Smooth muscle cell (in vitro differentiated cells): ENCODE measurements around the gene ASB4. TPM values are rescaled to one million over a fixed set of nuclear protein-coding genes. Genes with fewer than 3 reads are reported as not detected.

Source experiments
- DNase-seq: peaks from one replicate; lab custom pipeline; 2025; ENCODE audit not compliant: unreplicated experiment; lab: John Stamatoyannopoulos, UW
- H2AFZ ChIP-seq: fragments of 200-600 bp; sonication (generic); 2 replicates; pipeline ENCODE4 v1.6.0; 2016; ENCODE audit warnings: antibody characterized with exemption, low read depth, mild to moderate bottlenecking
- H3F3A ChIP-seq: fragments of 200-600 bp; sonication (generic); 2 replicates; pipeline ENCODE4 v1.6.0; 2017; ENCODE audit warnings: antibody characterized with exemption, low read depth
- H3K27ac ChIP-seq: fragments of 200-600 bp; sonication (generic); 2 replicates; pipeline ENCODE4 v1.5.1; 2016; ENCODE audit warnings: low read depth, mild to moderate bottlenecking
- H3K27me3 ChIP-seq: fragments of 200-600 bp; sonication (generic); 2 replicates; pipeline ENCODE4 v1.6.1; 2016; ENCODE audit warnings: low read depth, mild to moderate bottlenecking
- H3K36me3 ChIP-seq: fragments of 200-600 bp; sonication (generic); 2 replicates; pipeline ENCODE4 v1.5.1; 2016; ENCODE audit warnings: low read depth
- H3K4me1 ChIP-seq: fragments of 200-600 bp; sonication (generic); 2 replicates; pipeline ENCODE4 v1.5.1; 2016; ENCODE audit warnings: low read depth
- H3K4me2 ChIP-seq: fragments of 200-600 bp; sonication (generic); 2 replicates; pipeline ENCODE4 v1.6.0; 2016; ENCODE audit warnings: mild to moderate bottlenecking
- H3K4me3 ChIP-seq: fragments of 200-600 bp; sonication (generic); 2 replicates; pipeline ENCODE4 v1.5.1; 2016; ENCODE audit warnings: mild to moderate bottlenecking
- H3K79me2 ChIP-seq: fragments of 200-600 bp; sonication (generic); 2 replicates; pipeline ENCODE4 v1.6.0; 2016; ENCODE audit warnings: low read depth, mild to moderate bottlenecking
- H3K9ac ChIP-seq: fragments of 200-600 bp; sonication (generic); 2 replicates; pipeline ENCODE4 v1.6.0; 2016; ENCODE audit warnings: low read depth
- H3K9me3 ChIP-seq: fragments of 200-600 bp; sonication (generic); replicated peaks from 2 replicates; pipeline ENCODE4 v1.5.1; 2016; ENCODE audit warnings: low read depth
- H4K20me1 ChIP-seq: fragments of 200-600 bp; sonication (generic); 2 replicates; pipeline ENCODE4 v1.6.0; 2016; ENCODE audit warnings: low read depth
- WGBS: methylation state at CpG from one replicate; pipeline ENCODE4 v1.1.7; 2016; ENCODE audit warnings: low lambda C conversion rate; 5-methylcytosine and 5-hydroxymethylcytosine counted together
- polyA plus RNA-seq: library from polyadenylated mRNA; unstranded; fragments of >200 nt; fragmentation: Nextera tagmentation; extraction: Ambion mirVana; gene quantifications from 2 replicates; pipeline ENCODE4 v1.2.1, GENCODE V29; 2016
- total RNA-seq: library from RNA; depleted of rRNA; stranded (reverse); fragments of >200 nt; gene quantifications from 2 replicates; pipeline ENCODE4 v1.2.3, GENCODE V29; 2014
- TF ChIP-seq, protein P1 (sequence below): fragments of 200-600 bp; sonication (generic); IDR thresholded peaks from 2 replicates; pipeline ENCODE4 v1.5.1; 2017; ENCODE audit warnings: borderline replicate concordance, mild to moderate bottlenecking, antibody characterized with exemption; ENCODE audit not compliant: insufficient read depth, poor library complexity, severe bottlenecking

Gene ASB4
- total and polyA plus RNA-seq, 2 experiments from 2014 or later: not detected

DNA sequence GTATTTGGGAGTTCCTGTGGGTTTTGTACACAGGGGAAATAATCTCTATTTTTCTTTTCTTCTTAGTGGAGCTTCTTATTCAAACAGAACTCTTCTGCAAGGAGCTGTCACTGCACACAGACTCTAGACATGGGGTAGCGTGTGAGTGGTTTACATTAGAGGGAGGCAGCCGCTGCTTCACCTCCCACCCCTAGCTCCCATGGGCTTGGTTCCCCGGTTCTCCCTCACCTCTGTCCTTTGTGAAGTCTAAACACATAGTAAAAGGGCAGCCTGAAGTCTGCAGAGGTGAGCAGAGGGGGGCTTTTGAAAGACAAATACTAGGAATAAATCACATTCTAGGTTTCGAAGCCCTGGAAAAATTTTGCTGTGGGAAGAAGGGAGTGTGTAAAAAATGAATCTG lies 5.5 kb downstream of the ASB4 start:
- no peaks in the 10 kb centered on the region for H3K79me2 ChIP-seq
- H3K36me3 ChIP-seq: no peaks in the 10 kb centered on the region
- H3K27ac ChIP-seq: no peak overlapping the region
- no peak overlapping the region for H3K4me3 ChIP-seq
- no peaks in the 10 kb centered on the region for H3K27me3 ChIP-seq
- H3F3A ChIP-seq: no peaks in the 10 kb centered on the region
- H3K4me1 ChIP-seq: no peaks in the 10 kb centered on the region
- 82% methylated on average over 4 of the region's 4 CpGs for WGBS
- H3K9me3 ChIP-seq: no peaks in the 10 kb centered on the region
- H3K4me2 ChIP-seq: no peak overlapping the region
- H4K20me1 ChIP-seq: no peaks in the 10 kb centered on the region
- TF ChIP-seq, protein P1, sequence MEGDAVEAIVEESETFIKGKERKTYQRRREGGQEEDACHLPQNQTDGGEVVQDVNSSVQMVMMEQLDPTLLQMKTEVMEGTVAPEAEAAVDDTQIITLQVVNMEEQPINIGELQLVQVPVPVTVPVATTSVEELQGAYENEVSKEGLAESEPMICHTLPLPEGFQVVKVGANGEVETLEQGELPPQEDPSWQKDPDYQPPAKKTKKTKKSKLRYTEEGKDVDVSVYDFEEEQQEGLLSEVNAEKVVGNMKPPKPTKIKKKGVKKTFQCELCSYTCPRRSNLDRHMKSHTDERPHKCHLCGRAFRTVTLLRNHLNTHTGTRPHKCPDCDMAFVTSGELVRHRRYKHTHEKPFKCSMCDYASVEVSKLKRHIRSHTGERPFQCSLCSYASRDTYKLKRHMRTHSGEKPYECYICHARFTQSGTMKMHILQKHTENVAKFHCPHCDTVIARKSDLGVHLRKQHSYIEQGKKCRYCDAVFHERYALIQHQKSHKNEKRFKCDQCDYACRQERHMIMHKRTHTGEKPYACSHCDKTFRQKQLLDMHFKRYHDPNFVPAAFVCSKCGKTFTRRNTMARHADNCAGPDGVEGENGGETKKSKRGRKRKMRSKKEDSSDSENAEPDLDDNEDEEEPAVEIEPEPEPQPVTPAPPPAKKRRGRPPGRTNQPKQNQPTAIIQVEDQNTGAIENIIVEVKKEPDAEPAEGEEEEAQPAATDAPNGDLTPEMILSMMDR: no peak
- no peak overlapping the region for H3K9ac ChIP-seq
- no peak for DNase-seq
- no peak overlapping the region for H2AFZ ChIP-seq

DNA sequence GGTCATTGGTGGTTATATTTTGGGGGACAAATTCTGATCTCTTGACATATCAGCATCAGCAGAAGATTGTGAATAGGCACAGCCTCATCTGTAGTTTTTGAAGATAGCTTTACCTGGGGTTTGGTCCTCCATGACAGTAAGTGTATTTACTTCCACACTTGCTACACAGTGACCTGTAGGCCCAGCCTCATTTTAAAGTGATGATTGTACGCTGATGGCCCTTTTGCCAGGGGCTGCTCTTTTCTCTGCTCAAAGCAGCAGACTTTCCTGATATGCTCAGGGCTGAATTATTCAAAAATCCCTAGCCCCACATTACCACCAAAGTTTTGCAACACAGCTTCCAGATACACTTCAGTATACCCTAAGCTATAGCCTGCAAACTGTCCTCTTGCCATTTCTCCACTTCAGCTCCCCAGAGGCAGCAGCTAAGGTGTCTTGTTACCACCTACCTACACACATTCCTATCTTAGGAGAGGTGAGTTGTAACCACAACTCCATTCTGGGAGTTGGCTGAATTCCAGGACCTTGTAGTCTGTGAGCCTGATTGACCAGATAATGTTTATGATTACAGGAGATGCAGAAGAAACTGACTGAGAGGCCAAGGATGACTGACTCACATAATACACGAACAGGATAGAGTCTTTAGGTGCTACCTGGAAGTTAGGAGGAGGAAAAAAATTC lies 6.0 kb downstream of the ASB4 start:
- no peaks in the 10 kb centered on the region for H3K79me2 ChIP-seq
- no peaks in the 10 kb centered on the region for H3K36me3 ChIP-seq
- no peaks in the 10 kb centered on the region for H3K27me3 ChIP-seq
- no peak overlapping the region for H2AFZ ChIP-seq
- H3K4me2 ChIP-seq: no peak overlapping the region
- no peaks in the 10 kb centered on the region for H3K4me1 ChIP-seq
- no peak overlapping the region for H3K9ac ChIP-seq
- DNase-seq: no peak
- H3F3A ChIP-seq: no peaks in the 10 kb centered on the region
- TF ChIP-seq, protein P1: no peak
- WGBS: 79% methylated on average over 2 of the region's 2 CpGs
- H3K27ac ChIP-seq: no peak overlapping the region
- H3K4me3 ChIP-seq: no peak overlapping the region
- H3K9me3 ChIP-seq: no peaks in the 10 kb centered on the region
- H4K20me1 ChIP-seq: no peaks in the 10 kb centered on the region

DNA sequence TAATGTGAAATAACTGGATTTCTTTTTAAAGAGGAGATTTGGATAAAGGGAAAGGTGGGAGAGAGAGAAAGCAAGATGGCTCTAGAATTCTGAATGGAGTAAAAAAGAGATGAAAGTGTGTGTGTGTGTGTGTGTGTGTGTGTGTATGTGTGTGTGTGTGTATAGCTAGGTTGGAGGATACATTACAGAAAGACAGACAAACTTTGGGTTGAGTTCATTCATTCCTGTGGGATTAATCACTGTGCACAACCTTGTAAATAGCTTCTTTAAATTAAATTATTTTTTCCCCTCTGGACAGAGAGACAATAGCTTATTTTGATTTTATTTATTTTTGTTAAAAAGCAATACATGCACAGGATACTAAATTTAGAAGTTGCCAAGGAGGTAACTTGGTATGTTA lies 7.5 kb downstream of the ASB4 start:
- no peak overlapping the region for H3K9ac ChIP-seq
- no peak overlapping the region for H3K4me3 ChIP-seq

More for the DNA sequence above, 7.5 kb downstream of the ASB4 start:
- Histone ChIP-seq H3F3A (no peaks in the 10 kb centered on the region), H4K20me1 (no peaks in the 10 kb centered on the region), H3K27ac (no peak overlapping the region), H3K27me3 (no peaks in the 10 kb centered on the region), H3K4me2 (no peak overlapping the region), H3K4me1 (no peaks in the 10 kb centered on the region), H3K36me3 (no peaks in the 10 kb centered on the region), H3K79me2 (no peaks in the 10 kb centered on the region), H3K9me3 (no peaks in the 10 kb centered on the region), H2AFZ (no peak overlapping the region)
- DNase-seq: no peak
- TF ChIP-seq, protein P1: no peak
